NCI-H146 treated with DMSO at 0.1 percent for 48 hours (cell line): Measurements from ENCODE around the gene ALPI.
"Not testable (repeated sequence)": the region's sequence is repeated elsewhere in the genome, so short reads cannot be mapped to it uniquely, and the experiment has no call there.

Source experiments
- DNase-seq: peaks from one replicate; lab custom pipeline; 2025; ENCODE audit not compliant: unreplicated experiment; lab: John Stamatoyannopoulos, UW

Gene ALPI

GRCh38 chr2:232441147-232441651, 14.8 kb upstream of the ALPI start:
- no peak for DNase-seq

DNA sequence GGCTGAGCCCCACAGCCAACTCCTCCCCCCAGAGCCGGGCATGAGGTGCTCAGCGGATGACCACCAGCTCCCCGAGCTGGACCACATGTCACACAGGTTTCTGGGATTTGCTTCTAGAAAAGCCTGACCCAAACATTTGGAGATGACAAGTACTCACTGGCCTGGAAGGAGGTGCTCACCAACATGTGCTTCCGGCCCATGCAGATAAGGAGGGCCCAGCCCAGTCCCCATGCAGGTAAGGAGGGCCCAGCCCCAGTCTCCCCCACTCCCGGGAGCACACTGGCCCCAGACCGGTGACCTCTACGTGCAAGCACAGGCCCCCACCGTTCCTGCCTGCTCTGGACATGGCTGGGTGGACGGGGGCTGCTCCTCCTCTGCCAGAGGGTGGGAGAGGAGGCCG, 14.0 kb upstream of the ALPI start:
- DNase-seq, result not testable (repeated sequence)

- not testable (repeated sequence) for DNase-seq
These were observed 13.5 kb upstream of the ALPI start for GRCh38 chr2:232442431-232442830.

GRCh38 chr2:232443047-232443446, 12.9 kb upstream of the ALPI start:
- DNase-seq, result not testable (repeated sequence)

- DNase-seq, result not testable (repeated sequence)
These were observed 12.1 kb upstream of the ALPI start for GRCh38 chr2:232443669-232444408.

- DNase-seq, result no peak
These were observed 11.4 kb upstream of the ALPI start for GRCh38 chr2:232444409-232445148.

GRCh38 chr2:232445149-232445885, 10.6 kb upstream of the ALPI start:
- not testable (repeated sequence) for DNase-seq

DNA sequence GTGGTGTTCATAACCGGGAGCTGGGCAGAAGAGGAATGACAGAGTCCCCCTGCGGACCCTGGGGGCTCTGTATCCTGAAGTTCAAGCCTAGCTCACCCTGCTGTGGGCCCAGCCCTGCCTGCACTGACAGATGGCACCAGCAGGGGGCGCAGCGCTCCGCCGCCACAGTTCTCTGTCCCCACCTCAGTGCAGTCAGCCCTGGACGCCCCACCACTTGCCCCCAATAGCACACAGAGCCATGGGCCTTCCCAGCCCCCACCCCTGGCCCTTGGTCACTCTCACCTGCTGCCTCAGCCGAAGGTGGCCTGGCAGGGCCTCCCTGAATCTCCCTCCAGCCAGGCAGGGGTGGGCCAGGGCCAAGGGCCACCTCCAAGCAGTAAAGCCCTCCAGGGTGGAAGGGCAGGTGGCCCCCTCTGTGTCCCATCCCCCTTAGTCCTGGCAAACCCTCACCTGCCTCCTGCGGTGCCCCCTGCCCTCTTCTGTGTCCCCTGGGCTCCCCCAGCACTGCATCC, 9.6 kb upstream of the ALPI start:
- DNase-seq, result not testable (repeated sequence)

GRCh38 chr2:232447091-232447620, 8.8 kb upstream of the ALPI start:
- no peak for DNase-seq

DNA sequence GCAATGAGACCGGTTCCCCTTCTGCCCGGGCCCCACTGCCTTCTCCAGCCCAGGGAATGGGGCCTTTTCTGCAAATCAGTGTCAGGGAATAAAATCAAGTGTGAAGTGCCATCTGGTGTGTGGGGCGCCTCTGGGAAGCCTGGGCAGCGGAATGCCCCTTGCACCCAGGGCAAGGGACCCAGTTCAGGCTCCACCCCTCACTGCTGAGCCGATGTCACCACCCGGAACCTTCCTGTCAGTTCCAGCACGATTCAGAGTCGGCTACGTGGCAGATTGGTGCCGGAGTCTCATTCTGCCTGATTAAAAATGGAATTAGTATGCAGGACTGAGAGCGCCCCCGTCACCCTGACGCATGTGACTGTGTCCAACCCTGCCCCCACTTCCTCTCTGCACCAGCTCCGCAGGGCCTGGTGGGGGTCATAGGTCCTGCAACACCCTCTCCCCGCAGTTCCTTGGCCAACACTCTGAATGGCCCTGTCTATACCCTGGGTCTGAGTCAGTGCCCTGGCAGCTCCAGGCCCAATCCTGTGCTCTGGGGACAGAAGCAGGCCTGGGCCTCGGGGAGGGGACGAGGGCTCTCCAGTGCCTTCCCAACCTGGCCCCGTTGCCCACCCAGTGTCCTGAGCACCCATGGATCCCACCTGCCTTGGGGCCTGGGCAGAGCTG, 8.2 kb upstream of the ALPI start:
- DNase-seq, result no peak

DNA sequence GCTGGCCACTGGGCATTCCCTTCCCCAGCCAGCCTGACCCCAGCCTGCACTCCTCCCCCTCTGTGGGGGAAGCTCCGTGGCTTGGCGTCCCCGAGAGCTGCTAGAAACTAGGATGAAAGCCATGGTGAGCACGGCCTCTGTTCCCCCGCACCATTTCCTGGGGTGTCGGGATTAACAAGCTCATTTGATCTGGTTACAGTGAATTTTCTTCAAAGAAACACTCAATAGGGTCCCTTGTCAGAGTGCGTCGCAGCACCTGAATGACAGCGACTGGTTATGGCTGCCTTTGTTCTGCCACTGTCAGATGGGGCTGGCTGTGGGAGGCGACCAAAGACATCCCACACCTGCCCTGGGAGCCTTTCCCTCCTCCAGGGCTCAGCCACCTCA, 7.7 kb upstream of the ALPI start:
- no peak for DNase-seq

- no peak for DNase-seq
These were observed 6.0 kb upstream of the ALPI start for GRCh38 chr2:232449964-232450363.

GRCh38 chr2:232451645-232452044, 4.3 kb upstream of the ALPI start:
- DNase-seq, result not testable (repeated sequence)

GRCh38 chr2:232454630-232455029, 1.3 kb upstream of the ALPI start:
- no peak for DNase-seq

- DNase-seq, result no peak
These were observed 555 bp downstream of the ALPI start for GRCh38 chr2:232456296-232457120.

GRCh38 chr2:232457121-232458011, 1.4 kb downstream of the ALPI start:
- DNase-seq, result no peak

DNA sequence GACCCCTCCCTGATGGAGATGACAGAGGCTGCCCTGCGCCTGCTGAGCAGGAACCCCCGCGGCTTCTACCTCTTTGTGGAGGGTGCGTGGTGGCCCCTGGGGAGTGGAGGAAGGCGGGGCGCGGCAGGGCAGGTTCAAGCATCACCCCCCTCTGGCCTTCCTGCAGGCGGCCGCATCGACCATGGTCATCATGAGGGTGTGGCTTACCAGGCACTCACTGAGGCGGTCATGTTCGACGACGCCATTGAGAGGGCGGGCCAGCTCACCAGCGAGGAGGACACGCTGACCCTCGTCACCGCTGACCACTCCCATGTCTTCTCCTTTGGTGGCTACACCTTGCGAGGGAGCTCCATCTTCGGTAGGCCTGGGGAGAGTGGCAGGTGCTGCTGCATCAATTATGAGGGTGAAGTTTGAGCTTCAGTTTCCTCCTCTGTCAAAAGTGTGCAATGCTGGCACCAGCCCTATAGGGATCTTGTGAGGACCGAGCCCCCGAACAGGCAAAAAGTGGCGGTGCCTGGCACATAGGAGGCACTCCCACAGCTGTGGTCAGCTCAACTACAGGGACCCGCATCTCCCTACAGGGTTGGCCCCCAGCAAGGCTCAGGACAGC, 2.2 kb downstream of the ALPI start:
- no peak for DNase-seq
